T-cell (primary cell): Measurements from ENCODE around the gene RALGAPA2. TPM values are rescaled to one million over a fixed set of nuclear protein-coding genes. Genes with fewer than 3 reads are reported as not detected.

ENCODE experiments used
- ATAC-seq, 4 experiments: fragments of 200-7000 bp in 3 of 4; fragments of 150-1000 bp in 1 of 4; cut with Tn5 transposase; replicated peaks in 1 of 4; 1 replicate in 3 of 4; 2 replicates in 1 of 4; pipeline ENCODE4 v1.10.0; 2021; ENCODE audit warnings: moderate library complexity in 3 of 4, mild to moderate bottlenecking in 2 of 4, moderate number of reproducible peaks in 1 of 4
- CTCF ChIA-PET, 2 donors: fragments of 300-600 bp; sonication (Branson Sonifier 250); formaldehyde crosslinking; loops; one replicate each; lab custom pipeline; 2022; ENCODE audit warnings: antibody characterized with exemption in 2 of 2; lab: Charles Lee
- POLR2A ChIA-PET, 2 donors: fragments of 300-600 bp; sonication (Branson Sonifier 250); formaldehyde crosslinking; loops; one replicate each; lab custom pipeline; 2022; ENCODE audit warnings: antibody characterized with exemption in 2 of 2; lab: Charles Lee
- DNase-seq, 35 experiments: peaks; one replicate each; pipeline versions ENCODE4 v3.0.0 to v3.0.0-alpha.2; 2013 to 2023
- H3K27ac ChIP-seq: one replicate; pipeline ENCODE4 v1.5.1; 2013; ENCODE audit warnings: low read length
- H3K27me3 ChIP-seq, 2 experiments: replicated peaks in 1 of 2; 1 replicate in 1 of 2; 2 replicates in 1 of 2; pipeline versions ENCODE4 v1.6.1 to v1.7.0; 2013; ENCODE audit warnings: low read length in 1 of 2, mixed read lengths in 1 of 2; ENCODE audit not compliant: control insufficient read depth in 2 of 2, insufficient read depth in 2 of 2; ENCODE audit errors: extremely low read depth in 1 of 2
- H3K36me3 ChIP-seq, 2 donors: 1 replicate in 1 of 2; 2 replicates in 1 of 2; pipeline versions ENCODE4 v1.6.1 to v1.7.0; 2013; ENCODE audit warnings: low read length in 1 of 2; ENCODE audit not compliant: control insufficient read depth in 2 of 2, insufficient read depth in 1 of 2; ENCODE audit errors: extremely low read depth in 1 of 2
- H3K4me1 ChIP-seq, 2 experiments: 1 replicate in 1 of 2; 2 replicates in 1 of 2; pipeline versions ENCODE4 v1.6.1 to v1.7.0; 2013; ENCODE audit warnings: low read length in 2 of 2, mixed read lengths in 1 of 2; ENCODE audit not compliant: insufficient read depth in 2 of 2, control insufficient read depth in 1 of 2; ENCODE audit errors: extremely low read depth in 1 of 2
- H3K4me3 ChIP-seq, 2 donors: 1 replicate in 1 of 2; 2 replicates in 1 of 2; pipeline versions ENCODE4 v1.5.1 to v1.7.0; 2013; ENCODE audit warnings: mild to moderate bottlenecking in 2 of 2, low read length in 1 of 2, moderate library complexity in 1 of 2; ENCODE audit not compliant: control insufficient read depth in 1 of 2; ENCODE audit errors: extremely low read depth in 1 of 2
- H3K9me3 ChIP-seq: 2 replicates; pipeline ENCODE4 v1.7.0; 2013
- H3K27ac Mint-ChIP-seq, 2 donors: one replicate each; pipeline ENCODE4 v1.8.0; 2020 to 2021; ENCODE audit warnings: mild to moderate bottlenecking in 2 of 2, mixed read lengths in 2 of 2
- H3K27me3 Mint-ChIP-seq, 2 donors: one replicate each; pipeline ENCODE4 v1.8.0; 2021 to 2022; ENCODE audit warnings: mixed read lengths in 2 of 2
- H3K36me3 Mint-ChIP-seq: one replicate; pipeline ENCODE4 v1.8.0; 2021; ENCODE audit warnings: mixed read lengths
- H3K4me1 Mint-ChIP-seq, 3 donors: one replicate each; pipeline ENCODE4 v1.8.0; 2020 to 2022; ENCODE audit warnings: mixed read lengths in 3 of 3, mild to moderate bottlenecking in 1 of 3
- H3K4me3 Mint-ChIP-seq, 3 donors: one replicate each; pipeline ENCODE4 v1.8.0; 2020 to 2022; ENCODE audit warnings: mild to moderate bottlenecking in 3 of 3, mixed read lengths in 3 of 3, moderate library complexity in 3 of 3
- H3K9me3 Mint-ChIP-seq, 3 donors: one replicate each; pipeline ENCODE4 v1.8.0; 2020 to 2022; ENCODE audit warnings: mixed read lengths in 3 of 3
- WGBS: methylation state at CpG from one replicate; pipeline ENCODE4 v1.1.5; 2013; ENCODE audit warnings: missing lambda C conversion rate; ENCODE audit not compliant: insufficient coverage; 5-methylcytosine and 5-hydroxymethylcytosine counted together
- total RNA-seq, 35 experiments: library from RNA in 6 of 35; stranded (reverse) in 6 of 35; fragments of 120-200 nt in 1 of 35; gene quantifications; one replicate each; pipeline versions ENCODE4 v1.2.1 to v1.2.4 and lab custom pipeline; 2013 to 2026

Gene RALGAPA2
- total RNA-seq, 5 donors from 2014 or later (not counting 1 experiment from before 2014, with no cell fraction given), result 28.0 to 36.1 (median 31.7) TPM

DNA sequence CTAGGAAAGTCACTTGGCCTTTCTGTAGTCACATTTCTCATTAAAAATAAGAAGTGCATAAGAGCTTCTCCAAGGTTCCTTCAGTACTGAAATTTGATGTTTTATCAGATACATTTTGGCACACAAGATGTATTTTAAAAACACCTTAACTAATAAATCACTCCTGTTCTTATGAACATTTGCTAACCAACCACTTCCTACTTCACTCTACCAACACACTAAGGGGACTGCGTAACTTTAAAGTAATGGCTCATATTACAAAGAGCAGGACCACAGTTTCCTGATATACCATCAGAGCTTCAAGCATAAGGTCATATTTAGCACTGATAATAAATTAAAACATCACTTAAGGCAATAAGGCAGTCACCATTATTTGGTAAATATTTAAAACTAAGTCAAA, 104.4 kb downstream of the RALGAPA2 start:
- peaks cover 73% of the 10 kb centered on the region for H3K36me3 Mint-ChIP-seq
- H3K9me3 Mint-ChIP-seq, result no peaks in the 10 kb centered on the region
- ATAC-seq (no peak), DNase-seq (no peak)
- no peaks in the 10 kb centered on the region for H3K27me3 ChIP-seq
- H3K36me3 ChIP-seq, result peaks cover 9 to 13% of the 10 kb centered on the region in 2 donors
- CTCF ChIA-PET, result no interaction called here
- no peak overlapping the region for H3K27ac ChIP-seq
- peaks cover 4 to 9% (median 7%) of the 10 kb centered on the region in 3 donors for H3K4me1 Mint-ChIP-seq
- H3K4me3 ChIP-seq, result no peak overlapping the region
- no peaks in the 10 kb centered on the region for H3K27me3 Mint-ChIP-seq
- H3K4me1 ChIP-seq, result peaks cover 0 to 7% of the 10 kb centered on the region in 2 experiments
- WGBS, result no CpG with 5 or more reads among the region's 1 CpG
- no peak overlapping the region for H3K27ac Mint-ChIP-seq
- H3K9me3 ChIP-seq, result no peaks in the 10 kb centered on the region
- POLR2A ChIA-PET, result no interaction called here
- H3K4me3 Mint-ChIP-seq, result no peak overlapping the region

DNA sequence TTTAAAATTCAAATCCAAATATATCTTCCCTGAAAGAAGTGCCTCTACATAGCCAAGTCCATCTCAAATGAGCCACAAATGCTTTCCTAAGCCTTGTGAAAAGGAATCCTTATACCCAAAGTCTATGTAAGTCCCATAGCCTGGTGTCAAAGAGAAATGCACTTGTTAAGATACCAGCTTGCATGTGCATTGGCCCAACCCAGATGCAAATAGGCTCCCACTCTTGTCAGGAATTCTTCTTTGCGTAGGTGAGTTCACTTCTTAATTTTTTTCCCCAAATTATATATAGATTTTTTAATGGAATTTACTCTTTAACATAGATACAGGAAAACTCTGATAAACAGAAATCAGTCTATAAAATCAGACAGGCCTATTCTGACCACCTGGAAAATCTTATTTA, 105.6 kb downstream of the RALGAPA2 start:
- Histone ChIP-seq H3K27ac (no peak overlapping the region), H3K4me1 (peaks cover 0 to 11% of the 10 kb centered on the region in 2 experiments), H3K27me3 (no peaks in the 10 kb centered on the region), H3K36me3 (peaks cover 13 to 14% of the 10 kb centered on the region in 2 donors), H3K9me3 (no peaks in the 10 kb centered on the region), H3K4me3 (no peak overlapping the region)
- Mint-ChIP-seq H3K4me1 (peaks cover 7 to 14% (median 7%) of the 10 kb centered on the region in 3 donors), H3K27ac (no peak overlapping the region), H3K27me3 (no peaks in the 10 kb centered on the region), H3K9me3 (no peaks in the 10 kb centered on the region), H3K36me3 (peaks cover 70% of the 10 kb centered on the region), H3K4me3 (no peak overlapping the region)
- ChIA-PET POLR2A (no interaction called here), CTCF (no interaction called here)
- no peak for ATAC-seq
- WGBS, result no CpG with 5 or more reads among the region's 1 CpG
- DNase-seq, result no peak

DNA sequence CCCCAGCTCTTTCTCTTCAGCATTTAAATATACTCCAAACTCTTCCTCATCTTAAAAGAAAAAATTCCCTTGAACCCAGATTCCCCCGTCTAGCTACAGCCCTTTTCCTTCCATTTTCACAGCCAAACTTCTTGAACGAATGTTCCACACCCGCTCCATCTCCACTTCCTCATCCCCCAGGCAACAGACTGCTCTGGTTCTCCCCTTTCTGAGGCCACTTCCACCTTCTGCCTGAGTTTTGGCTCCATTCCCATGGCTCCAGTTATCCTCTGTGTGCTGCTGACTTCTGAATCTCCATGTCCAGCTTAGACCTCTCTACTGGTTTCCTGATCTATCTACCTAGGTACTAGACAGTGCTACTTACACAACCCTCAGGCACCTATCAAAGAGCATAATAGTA, 106.4 kb downstream of the RALGAPA2 start:
- Mint-ChIP-seq H3K4me1 (peaks cover 7 to 14% (median 7%) of the 10 kb centered on the region in 3 donors), H3K9me3 (no peaks in the 10 kb centered on the region), H3K4me3 (no peak overlapping the region), H3K36me3 (peaks cover 68% of the 10 kb centered on the region), H3K27ac (no peak overlapping the region), H3K27me3 (no peaks in the 10 kb centered on the region)
- POLR2A ChIA-PET, result no interaction called here
- H3K27ac ChIP-seq, result no peak overlapping the region
- CTCF ChIA-PET, result no interaction called here
- H3K9me3 ChIP-seq, result no peaks in the 10 kb centered on the region
- peaks cover 0 to 11% of the 10 kb centered on the region in 2 experiments for H3K4me1 ChIP-seq
- H3K4me3 ChIP-seq, result no peak overlapping the region
- ATAC-seq, result no peak
- no peak for DNase-seq
- 87% methylated on average over 3 of the region's 3 CpGs for WGBS
- H3K27me3 ChIP-seq, result no peaks in the 10 kb centered on the region
- peaks cover 13 to 14% of the 10 kb centered on the region in 2 donors for H3K36me3 ChIP-seq

DNA sequence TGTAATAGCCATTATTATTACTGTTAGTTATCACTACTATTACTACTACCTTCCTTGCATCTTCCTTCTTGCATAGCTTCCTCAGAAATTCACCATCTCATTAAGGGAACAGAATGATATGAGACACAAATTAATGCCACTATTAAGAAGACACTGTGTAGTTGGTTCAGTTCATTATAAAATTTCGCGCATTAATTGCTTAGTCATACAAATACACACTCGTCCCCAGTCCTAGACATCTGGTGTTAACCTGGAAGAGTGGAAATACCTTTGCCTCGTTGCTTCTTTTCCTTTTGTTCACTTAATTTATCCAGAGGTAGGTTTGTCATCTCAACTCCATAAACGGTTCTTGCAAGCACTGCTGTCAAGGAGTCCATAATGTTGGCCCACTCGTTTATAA, 107.5 kb downstream of the RALGAPA2 start:
- peaks cover 7 to 14% (median 7%) of the 10 kb centered on the region in 3 donors for H3K4me1 Mint-ChIP-seq
- Histone ChIP-seq H3K4me3 (no peak overlapping the region), H3K36me3 (peaks cover 6 to 18% of the 10 kb centered on the region in 2 donors), H3K27me3 (no peaks in the 10 kb centered on the region), H3K27ac (no peak overlapping the region), H3K9me3 (no peaks in the 10 kb centered on the region), H3K4me1 (peaks cover 0 to 11% of the 10 kb centered on the region in 2 experiments)
- no peak overlapping the region for H3K27ac Mint-ChIP-seq
- POLR2A ChIA-PET, result no interaction called here
- H3K27me3 Mint-ChIP-seq, result no peaks in the 10 kb centered on the region
- peaks cover 64% of the 10 kb centered on the region for H3K36me3 Mint-ChIP-seq
- no peak for ATAC-seq
- WGBS, result 93% methylated on average over 3 of the region's 6 CpGs
- CTCF ChIA-PET, result interaction anchor here in 1 of 2 donors (0.6 kb wide), 1 partner anchor 125 kb away, joined by 3 read pairs; no protein-coding TSS in a partner anchor
- no peak for DNase-seq
- H3K9me3 Mint-ChIP-seq, result no peaks in the 10 kb centered on the region
- no peak overlapping the region for H3K4me3 Mint-ChIP-seq

DNA sequence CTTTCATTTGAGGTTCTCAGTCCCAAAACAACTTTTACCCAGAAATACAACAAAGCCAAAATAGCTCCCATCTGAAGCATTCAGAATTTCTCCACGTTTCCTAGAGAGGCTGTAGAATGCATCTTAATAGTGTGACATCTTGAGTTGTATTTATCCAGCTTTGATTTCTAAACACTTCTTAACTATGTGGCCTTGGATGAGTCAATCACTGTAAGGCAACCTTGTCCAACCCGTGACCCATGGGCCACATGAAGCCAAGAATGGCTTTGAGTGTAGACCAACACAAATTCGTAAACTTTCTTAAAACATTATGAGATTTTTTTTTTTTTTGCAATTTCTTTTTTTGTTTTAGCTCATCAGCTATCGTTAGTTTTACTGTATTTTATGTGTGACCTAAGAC, 108.1 kb downstream of the RALGAPA2 start:
- no peaks in the 10 kb centered on the region for H3K27me3 ChIP-seq
- Mint-ChIP-seq H3K36me3 (peaks cover 62% of the 10 kb centered on the region), H3K27me3 (no peaks in the 10 kb centered on the region), H3K4me1 (peaks cover 7 to 14% (median 7%) of the 10 kb centered on the region in 3 donors), H3K9me3 (no peaks in the 10 kb centered on the region), H3K4me3 (no peak overlapping the region), H3K27ac (no peak overlapping the region)
- no peak overlapping the region for H3K27ac ChIP-seq
- WGBS, result no CpG with 5 or more reads among the region's 4 CpGs
- H3K4me1 ChIP-seq, result peaks cover 0 to 11% of the 10 kb centered on the region in 2 experiments
- ATAC-seq (no peak), DNase-seq (no peak)
- POLR2A ChIA-PET, result no interaction called here
- CTCF ChIA-PET, result interaction anchor here in 1 of 2 donors (0.6 to 1.2 kb wide), 3 partner anchors 10 to 125 kb away, joined by 3 to 6 read pairs (median 3); no protein-coding TSS in a partner anchor
- peaks cover 6 to 19% of the 10 kb centered on the region in 2 donors for H3K36me3 ChIP-seq
- no peaks in the 10 kb centered on the region for H3K9me3 ChIP-seq
- H3K4me3 ChIP-seq, result no peak overlapping the region

DNA sequence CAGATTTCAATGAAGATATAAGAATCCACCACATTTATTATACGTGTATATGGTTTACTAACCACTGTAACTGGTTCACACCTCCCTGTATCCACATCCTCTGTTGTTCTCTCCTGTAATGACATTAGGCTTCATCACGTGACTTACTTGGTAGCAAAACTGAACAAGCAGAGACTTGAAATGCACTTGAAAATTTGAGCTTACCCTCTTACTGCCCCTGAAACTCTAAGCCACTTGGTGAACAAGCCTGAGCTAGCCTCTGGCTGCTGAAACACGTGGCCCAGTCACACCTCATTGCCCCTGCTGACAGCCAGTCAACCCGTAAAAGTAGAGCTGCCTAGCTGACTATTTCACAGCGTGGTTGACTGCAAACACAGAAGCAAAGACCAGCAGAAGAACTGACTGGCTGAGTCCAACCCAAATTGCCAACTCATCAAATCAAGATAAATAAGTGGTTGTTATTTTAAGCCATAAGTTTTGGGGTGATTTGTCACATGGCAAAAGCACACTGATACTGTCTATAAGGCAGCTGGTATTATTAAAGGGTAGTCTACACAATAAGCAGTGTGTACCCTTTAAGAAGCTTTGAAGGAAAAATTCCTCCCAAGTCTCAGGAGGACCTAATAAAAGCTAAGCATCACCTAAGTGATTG, 109.0 kb downstream of the RALGAPA2 start:
- Histone ChIP-seq H3K27ac (peak overlapping the region; percentile 40), H3K4me3 (no peak overlapping the region), H3K9me3 (no peaks in the 10 kb centered on the region), H3K4me1 (peaks cover 0 to 11% of the 10 kb centered on the region in 2 experiments), H3K36me3 (peaks cover 6 to 18% of the 10 kb centered on the region in 2 donors), H3K27me3 (no peaks in the 10 kb centered on the region)
- Mint-ChIP-seq H3K9me3 (no peaks in the 10 kb centered on the region), H3K27me3 (no peaks in the 10 kb centered on the region), H3K36me3 (peaks cover 59% of the 10 kb centered on the region), H3K4me1 (peaks cover 7 to 14% (median 7%) of the 10 kb centered on the region in 3 donors), H3K27ac (peak overlapping the region in 1 of 2 donors; percentile 26), H3K4me3 (no peak overlapping the region)
- ChIA-PET CTCF (interaction anchor here in 1 of 2 donors (1.2 kb wide), 1 partner anchor 9 kb away, joined by 6 read pairs; no protein-coding TSS in a partner anchor), POLR2A (interaction anchor here in 1 of 2 donors (0.5 to 0.6 kb wide), 2 partner anchors 120 to 163 kb away, joined by 3 to 4 read pairs; no protein-coding TSS in a partner anchor)
- 57% methylated on average over 4 of the region's 5 CpGs for WGBS
- DNase-seq (peak in 18 of 35 experiments; percentile 2 to 58 (median 8)), ATAC-seq (peak in 3 of 4 experiments; percentile 38 to 71 (median 66))
